ENCODE measurements around the gene ANO5. TPM values are rescaled to one million over a fixed set of nuclear protein-coding genes. Genes with fewer than 3 reads are reported as not detected.

The ANO5 gene
- total RNA-seq, 1 donor from 2014 or later = not detected

DNA sequence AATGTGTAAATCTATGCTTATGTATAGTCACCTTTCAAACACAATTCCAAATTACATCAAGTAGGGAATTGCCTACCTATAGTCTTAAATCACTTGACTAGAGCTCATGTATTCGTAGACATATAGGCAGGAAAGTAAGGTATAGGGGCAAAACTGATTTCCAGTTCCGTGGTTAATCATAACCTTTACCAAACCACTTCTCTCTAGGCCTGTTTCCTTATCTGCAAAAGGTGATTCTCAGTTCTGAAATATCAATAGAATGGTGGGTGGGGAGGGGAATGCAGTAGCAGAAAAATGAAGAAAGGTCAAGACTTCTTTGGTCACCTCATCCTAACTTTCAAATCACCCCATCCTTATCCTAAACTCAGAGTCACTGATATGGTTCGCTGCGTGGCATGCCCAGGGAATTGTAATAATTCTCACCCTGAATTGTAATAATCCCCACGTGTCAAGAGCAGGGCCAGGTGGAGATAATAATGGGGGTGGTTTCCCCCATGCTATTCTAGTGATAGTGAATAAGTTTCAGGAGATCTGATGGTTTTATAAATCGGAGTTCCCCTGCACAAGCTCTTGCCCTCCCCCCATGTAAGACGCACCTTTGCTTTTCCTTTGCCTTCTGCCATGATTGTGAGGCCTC is 1.9 kb upstream of the ANO5 start:
- intact Hi-C loops (cut with micrococcal nuclease) = no loop called here
- Mint-ChIP-seq H3K27ac (no peak overlapping the region), H3K4me1 (peaks cover 2% of the 10 kb centered on the region), H3K9me3 (no peaks in the 10 kb centered on the region), H3K4me3 (no peak overlapping the region), H3K36me3 (ENCODE audit: low read depth) (no peaks in the 10 kb centered on the region), H3K27me3 (peaks cover 33% of the 10 kb centered on the region)
- no peak for DNase-seq

DNA sequence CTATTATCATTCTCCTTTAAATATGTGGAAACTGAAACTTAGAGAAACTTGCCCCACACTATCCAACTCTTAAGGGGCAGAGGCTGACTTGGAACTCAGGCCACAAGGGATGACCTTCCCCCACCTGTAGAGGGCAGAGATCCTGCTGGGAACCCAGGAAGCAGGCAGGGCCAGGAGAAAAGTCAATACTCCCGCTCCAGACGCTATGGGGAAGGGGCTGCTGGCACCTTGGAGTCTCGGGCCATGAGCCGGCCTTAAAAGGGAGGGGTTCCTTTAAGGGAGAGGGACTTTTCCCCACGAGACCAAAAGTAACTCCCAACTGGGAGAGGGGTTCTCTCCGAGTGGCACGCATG is 620 bp upstream of the ANO5 start:
- H3K4me3 Mint-ChIP-seq = peak overlapping the region; percentile 62
- H3K9me3 Mint-ChIP-seq = no peaks in the 10 kb centered on the region
- no peak for DNase-seq
- no peaks in the 10 kb centered on the region for H3K36me3 Mint-ChIP-seq (ENCODE audit: low read depth)
- H3K27me3 Mint-ChIP-seq = peaks cover 33% of the 10 kb centered on the region
- H3K4me1 Mint-ChIP-seq = peaks cover 2% of the 10 kb centered on the region
- intact Hi-C loops (cut with micrococcal nuclease) = no loop called here
- no peak overlapping the region for H3K27ac Mint-ChIP-seq

DNA sequence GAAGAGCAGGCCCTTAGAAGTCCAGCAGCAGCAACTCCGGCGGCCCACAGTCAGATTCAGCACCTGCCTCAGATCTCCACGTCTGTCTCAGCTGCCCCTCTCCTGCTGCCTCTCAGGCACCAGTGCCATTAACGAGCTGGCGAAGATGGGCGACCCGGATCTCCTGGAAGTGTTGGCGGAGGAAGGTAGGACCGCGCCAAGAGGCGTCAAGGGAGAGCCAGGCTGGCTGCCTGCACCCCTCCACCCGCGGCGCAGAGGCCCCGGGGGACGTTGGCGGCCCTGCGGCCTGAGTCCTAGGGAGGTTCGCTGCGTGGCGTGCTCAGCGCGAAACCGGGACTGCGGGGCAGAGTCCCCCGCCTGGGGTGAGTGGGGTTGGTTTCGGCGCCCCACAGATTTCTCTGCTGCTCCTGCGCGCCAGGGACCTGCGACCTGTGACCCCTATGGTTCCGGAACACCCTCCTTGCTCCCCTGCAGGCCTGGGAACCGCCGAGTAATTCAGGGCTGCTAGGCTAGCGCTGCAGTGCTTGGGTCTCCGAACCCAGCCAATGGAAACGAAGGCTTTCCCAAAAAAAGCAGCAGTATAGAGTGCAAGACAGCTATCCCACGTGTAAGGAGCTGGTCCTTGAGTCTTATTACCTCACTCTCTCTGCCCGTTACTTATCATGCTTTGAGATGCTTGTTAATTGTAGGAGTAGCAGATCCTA is 615 bp downstream of the ANO5 start:
- no peak overlapping the region for H3K27ac Mint-ChIP-seq

DNA sequence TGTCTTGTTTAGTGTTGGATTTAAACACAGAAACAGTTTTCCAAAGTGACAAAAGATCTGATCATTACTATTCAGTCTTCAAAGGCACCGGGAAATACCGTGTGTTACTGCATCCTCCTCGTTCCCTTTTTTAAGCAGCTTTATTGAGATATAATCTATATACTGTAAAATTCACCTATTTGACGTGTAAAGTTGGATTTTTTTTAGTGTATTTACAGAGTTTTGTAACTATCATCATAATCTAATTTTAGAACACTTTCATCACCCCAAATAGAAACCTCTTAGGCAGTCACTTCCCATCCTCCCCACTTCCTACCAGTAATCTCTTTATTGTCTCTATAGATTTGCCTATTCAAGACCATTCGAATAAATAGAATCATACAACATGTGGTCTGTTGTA is 1.4 kb downstream of the ANO5 start:
- no peaks in the 10 kb centered on the region for H3K36me3 Mint-ChIP-seq (ENCODE audit: low read depth)
- peaks cover 2% of the 10 kb centered on the region for H3K4me1 Mint-ChIP-seq
- no peaks in the 10 kb centered on the region for H3K9me3 Mint-ChIP-seq
- DNase-seq = no peak
- intact Hi-C loops (cut with micrococcal nuclease) = no loop called here
- no peak overlapping the region for H3K4me3 Mint-ChIP-seq
- H3K27me3 Mint-ChIP-seq = peaks cover 33% of the 10 kb centered on the region
- H3K27ac Mint-ChIP-seq = no peak overlapping the region

More for the DNA sequence above, 615 bp downstream of the ANO5 start:
- Mint-ChIP-seq H3K9me3 (no peaks in the 10 kb centered on the region), H3K27me3 (peaks cover 33% of the 10 kb centered on the region), H3K4me3 (peak overlapping the region; percentile 62), H3K36me3 (ENCODE audit: low read depth) (no peaks in the 10 kb centered on the region), H3K4me1 (peaks cover 2% of the 10 kb centered on the region)
- no peak for DNase-seq
- intact Hi-C loops (cut with micrococcal nuclease) = no loop called here

DNA sequence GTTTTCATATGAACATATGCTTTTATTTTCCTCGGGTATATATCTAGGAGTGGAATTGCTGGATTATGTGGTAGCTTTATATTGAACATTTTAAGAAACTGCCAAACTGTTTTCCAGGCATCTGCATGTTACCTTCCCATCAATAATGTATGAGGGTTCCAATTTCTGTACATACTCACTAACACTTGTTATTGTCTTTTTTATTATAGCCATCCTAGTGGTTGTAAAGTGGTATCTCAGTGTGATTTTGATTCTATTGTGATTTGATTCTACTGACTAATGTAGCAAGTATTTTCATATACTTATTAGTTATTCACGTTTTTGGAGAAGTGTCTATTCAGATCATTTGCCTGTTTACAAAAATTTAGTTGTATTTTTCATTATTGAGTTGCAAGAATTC is 2.0 kb downstream of the ANO5 start:
- DNase-seq = no peak
- intact Hi-C loops (cut with micrococcal nuclease) = no loop called here
- H3K27me3 Mint-ChIP-seq = peaks cover 33% of the 10 kb centered on the region
- no peaks in the 10 kb centered on the region for H3K9me3 Mint-ChIP-seq
- no peak overlapping the region for H3K27ac Mint-ChIP-seq
- H3K4me1 Mint-ChIP-seq = peaks cover 2% of the 10 kb centered on the region
- H3K4me3 Mint-ChIP-seq = no peak overlapping the region
- no peaks in the 10 kb centered on the region for H3K36me3 Mint-ChIP-seq (ENCODE audit: low read depth)

DNA sequence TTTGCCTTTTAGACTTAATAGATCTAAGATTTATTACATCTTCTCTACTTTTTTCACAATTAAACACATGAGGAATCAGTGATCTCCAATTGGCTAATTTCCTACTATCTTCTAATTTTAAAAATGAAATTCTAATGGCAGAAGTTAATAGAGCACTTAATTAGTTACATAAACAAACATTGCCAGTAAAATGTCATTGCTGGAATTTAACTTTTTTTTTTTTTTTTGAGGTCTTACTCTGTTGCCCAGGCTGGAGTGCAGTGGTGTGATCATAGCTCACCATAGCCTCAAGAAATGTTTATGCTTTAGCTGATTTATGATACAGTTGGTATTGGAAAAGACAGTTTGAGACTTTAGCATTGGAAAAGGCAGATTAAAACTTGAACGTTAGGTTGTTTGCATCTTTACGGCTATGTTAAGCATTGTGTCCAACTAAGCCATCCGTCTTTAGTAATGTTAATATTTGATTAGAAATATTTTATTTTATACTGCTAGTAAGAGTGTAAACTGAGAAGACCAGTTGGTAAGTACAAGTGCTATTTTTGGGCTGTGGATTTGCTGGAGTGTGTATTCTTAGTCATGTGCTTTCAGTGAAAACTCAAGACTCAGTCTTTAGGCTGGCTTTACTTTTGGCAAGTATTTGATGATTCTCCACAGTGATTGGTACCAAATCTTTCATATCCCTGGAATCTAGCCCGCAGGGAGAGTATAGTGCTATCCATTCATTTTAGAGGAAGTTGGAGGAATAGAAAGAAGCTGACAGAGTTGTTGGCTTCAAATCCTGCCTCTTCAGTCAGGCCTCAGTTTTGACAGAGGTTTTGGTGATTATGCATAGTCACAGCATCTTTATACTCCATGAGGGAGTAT is 4.5 kb downstream of the ANO5 start:
- H3K27ac Mint-ChIP-seq = no peak overlapping the region
- H3K9me3 Mint-ChIP-seq = no peaks in the 10 kb centered on the region
- H3K4me3 Mint-ChIP-seq = no peak overlapping the region
- intact Hi-C loops (cut with micrococcal nuclease) = no loop called here
- H3K27me3 Mint-ChIP-seq = peaks cover 22% of the 10 kb centered on the region
- H3K36me3 Mint-ChIP-seq (ENCODE audit: low read depth) = no peaks in the 10 kb centered on the region
- no peak for DNase-seq
- peaks cover 2% of the 10 kb centered on the region for H3K4me1 Mint-ChIP-seq

DNA sequence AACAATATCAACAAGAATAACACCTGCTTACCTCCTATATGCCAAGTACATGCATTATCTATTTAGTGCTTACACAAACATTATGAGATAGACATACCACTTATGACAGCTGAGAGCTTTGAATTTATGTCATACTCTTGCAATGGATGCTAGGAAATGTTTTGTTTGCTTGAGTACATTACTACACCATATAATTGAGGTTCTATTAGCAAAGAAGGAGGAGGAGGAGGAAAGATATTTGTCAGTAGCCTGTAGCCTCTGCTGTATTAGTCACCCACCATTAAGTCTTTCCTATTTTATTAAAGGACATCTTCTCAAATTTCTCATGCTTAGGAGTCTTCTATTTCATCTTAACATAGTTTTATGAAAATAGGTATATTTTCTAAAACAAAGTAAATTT is 6.4 kb downstream of the ANO5 start:
- Mint-ChIP-seq H3K4me1 (no peaks in the 10 kb centered on the region), H3K36me3 (ENCODE audit: low read depth) (no peaks in the 10 kb centered on the region), H3K27me3 (peaks cover 6% of the 10 kb centered on the region), H3K27ac (no peak overlapping the region), H3K9me3 (no peaks in the 10 kb centered on the region), H3K4me3 (no peak overlapping the region)
- intact Hi-C loops (cut with micrococcal nuclease) = no loop called here
- DNase-seq = no peak

DNA sequence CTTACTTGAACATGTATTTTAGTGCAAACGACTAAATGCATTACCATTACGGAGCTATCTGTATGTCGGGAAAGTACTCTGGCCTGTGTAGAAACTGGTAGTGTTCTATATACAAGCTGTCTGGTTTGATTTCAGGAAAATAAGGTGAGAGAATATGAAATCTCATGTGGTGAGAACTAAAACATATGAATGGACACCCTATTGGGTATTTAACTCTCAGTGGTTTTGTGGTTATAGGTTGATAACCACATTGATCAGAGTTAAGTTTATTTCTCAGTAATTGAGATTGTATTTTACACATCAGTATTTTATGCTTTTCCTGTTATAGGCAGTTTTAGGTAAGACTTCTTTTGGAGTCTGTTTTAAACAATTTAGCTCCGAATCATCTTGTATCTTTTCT is 10.4 kb downstream of the ANO5 start:
- intact Hi-C loops (cut with micrococcal nuclease) = no loop called here
- H3K27me3 Mint-ChIP-seq = no peaks in the 10 kb centered on the region
- no peak overlapping the region for H3K27ac Mint-ChIP-seq
- no peaks in the 10 kb centered on the region for H3K9me3 Mint-ChIP-seq
- H3K4me3 Mint-ChIP-seq = no peak overlapping the region
- H3K36me3 Mint-ChIP-seq (ENCODE audit: low read depth) = no peaks in the 10 kb centered on the region
- H3K4me1 Mint-ChIP-seq = no peaks in the 10 kb centered on the region
- DNase-seq = no peak

DNA sequence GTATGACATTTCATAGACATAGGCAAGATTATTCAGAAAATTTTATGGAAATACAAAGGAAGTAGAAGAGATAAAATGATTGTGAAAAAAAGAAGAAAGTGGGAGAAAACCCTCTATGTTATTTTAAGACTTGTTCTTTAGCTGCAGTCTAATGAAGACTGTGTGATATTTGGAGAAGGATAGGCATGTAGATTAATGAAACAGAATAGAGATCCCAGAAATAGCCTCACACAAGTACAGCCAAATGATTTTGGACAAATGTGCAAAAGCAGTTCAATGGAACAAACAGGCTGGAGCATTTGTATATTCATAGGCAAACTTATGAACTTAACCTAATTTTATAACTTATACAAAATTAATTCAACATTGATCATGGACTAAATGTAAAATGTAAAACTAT is 14.3 kb downstream of the ANO5 start:
- Mint-ChIP-seq H3K4me1 (no peaks in the 10 kb centered on the region), H3K4me3 (no peak overlapping the region), H3K36me3 (ENCODE audit: low read depth) (no peaks in the 10 kb centered on the region), H3K27me3 (no peaks in the 10 kb centered on the region), H3K9me3 (no peaks in the 10 kb centered on the region), H3K27ac (no peak overlapping the region)
- DNase-seq = no peak
- intact Hi-C loops (cut with micrococcal nuclease) = no loop called here

DNA sequence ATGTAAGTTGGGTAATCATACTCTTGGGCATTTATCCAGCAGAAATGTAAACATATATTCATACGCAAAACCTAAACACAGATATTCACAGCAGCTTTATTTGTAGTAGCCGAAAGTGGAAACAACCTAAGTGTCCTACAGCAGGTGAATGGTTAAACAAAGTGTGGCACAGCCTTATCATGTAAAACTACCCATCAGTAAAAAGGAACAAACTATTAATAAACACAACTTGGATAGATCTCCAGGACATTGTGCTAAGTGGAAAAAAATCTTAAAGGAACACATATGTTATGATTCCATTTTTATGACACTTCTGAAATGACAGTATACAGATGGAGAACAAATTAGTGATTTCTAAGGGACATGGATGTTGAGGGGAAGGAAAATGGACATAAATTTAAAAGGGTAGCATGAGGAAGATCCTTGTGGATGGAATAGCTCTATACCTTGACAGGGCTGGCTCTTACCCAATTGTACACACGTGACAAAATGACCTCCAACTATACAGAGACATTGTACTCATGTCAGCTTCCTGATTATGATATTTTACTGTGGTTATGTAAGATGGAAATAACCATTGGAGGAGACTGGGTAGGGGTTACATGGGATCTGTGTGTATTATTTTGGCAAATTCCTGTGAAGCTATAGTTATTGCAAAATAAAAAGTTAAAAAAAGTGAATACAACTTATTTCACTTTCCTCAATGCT is 15.4 kb downstream of the ANO5 start:
- no peaks in the 10 kb centered on the region for H3K9me3 Mint-ChIP-seq
- no peaks in the 10 kb centered on the region for H3K36me3 Mint-ChIP-seq (ENCODE audit: low read depth)
- intact Hi-C loops (cut with micrococcal nuclease) = no loop called here
- no peak overlapping the region for H3K27ac Mint-ChIP-seq
- no peaks in the 10 kb centered on the region for H3K27me3 Mint-ChIP-seq
- H3K4me3 Mint-ChIP-seq = no peak overlapping the region
- DNase-seq = no peak
- no peaks in the 10 kb centered on the region for H3K4me1 Mint-ChIP-seq

DNA sequence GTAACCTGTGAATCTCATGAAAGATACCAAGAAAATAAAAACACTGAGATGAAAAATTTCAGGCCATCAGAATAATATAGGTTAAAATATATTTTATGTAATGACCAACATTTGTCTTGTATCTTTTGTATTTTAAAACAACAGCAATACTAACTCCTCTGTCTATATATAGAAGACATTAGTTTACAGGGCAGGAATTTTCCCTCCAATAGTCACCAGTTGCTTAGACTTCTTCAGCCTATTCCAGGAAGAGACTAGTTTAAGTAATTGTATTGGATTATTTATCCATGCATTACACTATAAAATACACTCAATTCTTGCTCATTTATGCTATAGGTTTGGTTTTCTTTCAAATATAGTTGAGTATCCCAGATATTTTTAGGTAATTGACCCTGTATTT is 24.1 kb downstream of the ANO5 start:
- Mint-ChIP-seq H3K4me1 (no peaks in the 10 kb centered on the region), H3K36me3 (ENCODE audit: low read depth) (no peaks in the 10 kb centered on the region), H3K4me3 (no peak overlapping the region), H3K27me3 (no peaks in the 10 kb centered on the region), H3K9me3 (no peaks in the 10 kb centered on the region), H3K27ac (no peak overlapping the region)
- intact Hi-C loops (cut with micrococcal nuclease) = no loop called here
- DNase-seq = no peak

DNA sequence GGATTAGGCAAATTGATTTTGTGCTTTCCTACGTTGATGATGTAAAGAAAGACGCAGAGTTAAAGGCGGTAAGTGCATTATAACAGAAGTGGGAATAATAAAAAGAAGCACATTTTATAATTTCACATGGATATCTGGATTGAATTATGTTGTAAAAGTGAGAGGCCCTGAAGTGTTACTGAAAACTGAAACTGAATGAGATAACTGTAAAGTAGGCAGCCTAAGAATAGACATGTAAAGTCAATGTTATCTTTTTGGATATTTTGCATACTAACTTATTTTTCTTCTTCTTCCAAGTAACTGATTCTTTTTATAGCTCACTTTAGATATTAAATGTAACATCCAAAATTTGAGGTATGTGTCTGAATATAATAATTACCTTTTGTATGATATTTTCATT is 28.3 kb downstream of the ANO5 start:
- DNase-seq = no peak
- no peaks in the 10 kb centered on the region for H3K9me3 Mint-ChIP-seq

DNA sequence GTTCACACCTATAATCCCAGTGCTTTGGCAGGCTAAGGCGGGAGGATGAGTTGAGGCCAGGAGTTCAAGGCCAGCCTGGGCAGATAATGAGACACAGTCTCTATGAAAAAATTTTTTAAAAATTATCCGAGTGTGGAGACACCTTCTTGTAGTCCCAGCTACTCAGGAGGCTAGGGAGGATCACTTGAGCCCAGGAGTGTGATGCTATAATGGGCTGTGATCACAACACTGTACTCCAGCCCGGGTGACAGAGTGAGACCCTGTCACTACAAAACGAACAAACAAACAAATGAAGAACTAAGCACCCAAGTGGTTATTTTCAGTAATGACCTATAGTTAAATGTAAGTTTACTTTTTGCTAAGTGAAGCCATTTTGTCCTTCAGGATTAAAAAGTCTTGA is 32.3 kb downstream of the ANO5 start:
- no peak overlapping the region for H3K4me3 Mint-ChIP-seq
- no peaks in the 10 kb centered on the region for H3K9me3 Mint-ChIP-seq
- H3K4me1 Mint-ChIP-seq = no peaks in the 10 kb centered on the region
- no peak for DNase-seq
- H3K36me3 Mint-ChIP-seq (ENCODE audit: low read depth) = no peaks in the 10 kb centered on the region
- no peaks in the 10 kb centered on the region for H3K27me3 Mint-ChIP-seq
- intact Hi-C loops (cut with micrococcal nuclease) = no loop called here
- H3K27ac Mint-ChIP-seq = no peak overlapping the region

More for the DNA sequence above, 28.3 kb downstream of the ANO5 start:
- Mint-ChIP-seq H3K4me3 (no peak overlapping the region), H3K36me3 (ENCODE audit: low read depth) (no peaks in the 10 kb centered on the region), H3K27me3 (no peaks in the 10 kb centered on the region), H3K4me1 (no peaks in the 10 kb centered on the region), H3K27ac (no peak overlapping the region)
- intact Hi-C loops (cut with micrococcal nuclease) = no loop called here

DNA sequence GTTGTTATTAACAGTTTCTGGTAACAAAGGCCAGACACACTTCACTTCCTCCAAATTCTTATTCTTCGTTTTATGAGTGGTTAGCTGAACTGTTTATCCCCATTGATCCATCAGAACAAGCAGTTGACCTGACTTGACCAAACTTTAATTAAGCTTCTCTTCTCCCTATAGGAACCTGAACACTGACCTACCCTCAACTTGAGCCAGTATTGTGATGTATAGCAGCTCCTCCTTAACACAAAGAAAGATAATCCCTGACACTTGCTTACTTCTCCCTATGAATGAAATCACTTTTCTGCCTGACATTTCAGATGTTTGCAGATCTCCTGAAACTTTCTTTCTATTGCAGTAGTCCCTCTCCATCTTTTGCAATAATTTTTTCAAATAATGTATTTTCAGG is 41.9 kb downstream of the ANO5 start:
- H3K27ac Mint-ChIP-seq = no peak overlapping the region
- H3K27me3 Mint-ChIP-seq = no peaks in the 10 kb centered on the region
- intact Hi-C loops (cut with micrococcal nuclease) = no loop called here

More for the DNA sequence above, 41.9 kb downstream of the ANO5 start:
- no peak for DNase-seq
- no peak overlapping the region for H3K4me3 Mint-ChIP-seq
- H3K4me1 Mint-ChIP-seq = no peaks in the 10 kb centered on the region
- H3K36me3 Mint-ChIP-seq (ENCODE audit: low read depth) = no peaks in the 10 kb centered on the region
- no peaks in the 10 kb centered on the region for H3K9me3 Mint-ChIP-seq

Data from activated CD4-positive, alpha-beta T cell treated with anti-CD3 and anti-CD28 coated beads, Interleukin-2, amount 10 ng/mL, durations not matched to agents 24 days and 14 days (primary cell).